H1 (cell line): ENCODE data around the gene GRIK1. TPM values are rescaled to one million over a fixed set of nuclear protein-coding genes. Genes with fewer than 3 reads are reported as not detected.
A peak's percentile ranks its signal among the peaks of the same experiment; 100 is the strongest.

Experiments
- CTCF ChIA-PET: fragments of 300-600 bp; sonication (Branson Sonifier 250); formaldehyde crosslinking; loops from one replicate; lab custom pipeline; 2021; ENCODE audit not compliant: partially characterized antibody; lab: Charles Lee
- POLR2A ChIA-PET: fragments of 300-600 bp; sonication (Branson Sonifier 250); formaldehyde crosslinking; loops from one replicate; lab custom pipeline; 2021; ENCODE audit warnings: inconsistent platforms; ENCODE audit not compliant: partially characterized antibody; lab: Charles Lee
- DNase-seq, 2 experiments: peaks; one replicate each; pipeline versions ENCODE4 v3.0.0 to v3.0.0-alpha.2; 2010 to 2022; ENCODE audit warnings: low spot score in 2 of 2, low read depth in 1 of 2, mixed read lengths in 1 of 2
- FAIRE-seq: peaks from 2 replicates; lab custom pipeline; 2011; peaks lifted over from hg19 to GRCh38; lab: Jason Lieb, UNC
- H2AFZ ChIP-seq: 2 replicates; pipeline ENCODE4 v1.8.1; 2012; ENCODE audit warnings: low read length, inconsistent platforms
- H2AK5ac ChIP-seq: 2 replicates; pipeline ENCODE4 v1.6.1; 2013; ENCODE audit warnings: low read depth, low read length
- H2BK120ac ChIP-seq: replicated peaks from 2 replicates; pipeline ENCODE3; 2013; ENCODE audit warnings: low read depth, low read length, inconsistent platforms
- H2BK12ac ChIP-seq: 2 replicates; pipeline ENCODE4 v1.6.1; 2013; ENCODE audit warnings: low read depth, low read length
- H2BK15ac ChIP-seq: 2 replicates; pipeline ENCODE4 v1.6.1; 2013; ENCODE audit warnings: low read length
- H2BK20ac ChIP-seq: 2 replicates; pipeline ENCODE4 v1.6.1; 2013; ENCODE audit warnings: low read length
- H2BK5ac ChIP-seq: 2 replicates; pipeline ENCODE4 v1.6.1; 2013; ENCODE audit warnings: low read depth, low read length
- H3K14ac ChIP-seq: 2 replicates; pipeline ENCODE4 v1.6.1; 2013; ENCODE audit warnings: inconsistent platforms; ENCODE audit not compliant: insufficient read length
- H3K18ac ChIP-seq: 2 replicates; pipeline ENCODE4 v1.6.1; 2013; ENCODE audit warnings: low read length; ENCODE audit errors: extremely low read depth
- H3K23ac ChIP-seq: 2 replicates; pipeline ENCODE4 v1.6.1; 2013; ENCODE audit warnings: inconsistent platforms; ENCODE audit not compliant: insufficient read length
- H3K23me2 ChIP-seq: 2 replicates; pipeline ENCODE4 v1.6.1; 2013; ENCODE audit warnings: low read depth, low read length
- H3K27ac ChIP-seq: 2 replicates; pipeline ENCODE4 v1.6.1; 2011; ENCODE audit warnings: low read depth, low read length, inconsistent platforms
- H3K27me3 ChIP-seq, 4 experiments: replicated peaks in 1 of 4; 1 replicate in 1 of 4; 2 replicates in 3 of 4; pipeline versions ENCODE4 v1.6.1 to v1.8.1; 2011 to 2013; ENCODE audit warnings: low read length in 3 of 4, mild to moderate bottlenecking in 3 of 4, inconsistent platforms in 2 of 4, mixed read lengths in 2 of 4, moderate library complexity in 1 of 4; ENCODE audit not compliant: control insufficient read depth in 3 of 4, insufficient read depth in 3 of 4; ENCODE audit errors: extremely low read depth in 1 of 4
- H3K36me3 ChIP-seq, 4 experiments: 2 replicates each; pipeline versions ENCODE4 v1.6.1 to v1.8.1; 2011 to 2013; ENCODE audit warnings: mild to moderate bottlenecking in 4 of 4, low read length in 3 of 4, moderate library complexity in 2 of 4, control low read depth in 1 of 4, inconsistent platforms in 1 of 4; ENCODE audit not compliant: insufficient read depth in 4 of 4, control insufficient read depth in 2 of 4
- H3K4ac ChIP-seq: replicated peaks from 2 replicates; pipeline ENCODE3; 2013; ENCODE audit warnings: low read length, low read depth, mixed read lengths, inconsistent platforms; ENCODE audit not compliant: insufficient read length
- H3K4me1 ChIP-seq, 4 experiments: replicated peaks in 1 of 4; 1 replicate in 1 of 4; 2 replicates in 3 of 4; pipeline versions ENCODE4 v1.6.1 to v1.8.1; 2011 to 2013; ENCODE audit warnings: low read length in 3 of 4, inconsistent platforms in 2 of 4, mixed read lengths in 1 of 4; ENCODE audit not compliant: insufficient read depth in 4 of 4, control insufficient read depth in 3 of 4
- H3K4me2 ChIP-seq, 2 experiments: 2 replicates each; pipeline versions ENCODE4 v1.6.1 to v1.8.1; 2011 to 2013; ENCODE audit warnings: low read depth in 2 of 2, low read length in 2 of 2, control low read depth in 1 of 2, inconsistent platforms in 1 of 2, mild to moderate bottlenecking in 1 of 2; ENCODE audit not compliant: insufficient read depth in 1 of 2
- H3K4me3 ChIP-seq, 4 experiments: fragments of 200-600, 300-600 bp in 1 of 4; sonication (generic), shearing (Covaris generic), sonication (Bioruptor Twin) in 1 of 4; 2 replicates each; pipeline versions ENCODE4 v1.5.1 to v1.8.1; 2011 to 2016; ENCODE audit warnings: low read length in 4 of 4, low read depth in 3 of 4, control low read depth in 2 of 4, inconsistent platforms in 2 of 4, mild to moderate bottlenecking in 2 of 4, mixed read lengths in 1 of 4, moderate library complexity in 1 of 4; ENCODE audit not compliant: insufficient read depth in 2 of 4; ENCODE audit errors: extremely low read depth in 1 of 4
- H3K56ac ChIP-seq: replicated peaks from 2 replicates; pipeline ENCODE3; 2013; ENCODE audit warnings: low read depth, mild to moderate bottlenecking, mixed read lengths, low read length, inconsistent platforms; ENCODE audit not compliant: insufficient read length
- H3K79me1 ChIP-seq: 2 replicates; pipeline ENCODE4 v1.6.1; 2013; ENCODE audit warnings: low read depth, low read length, control low read depth
- H3K79me2 ChIP-seq, 2 experiments: 2 replicates each; pipeline versions ENCODE4 v1.6.1 to v1.8.1; 2012 to 2013; ENCODE audit warnings: low read length in 2 of 2, mild to moderate bottlenecking in 2 of 2, inconsistent platforms in 1 of 2; ENCODE audit not compliant: insufficient read depth in 2 of 2, control insufficient read depth in 1 of 2
- H3K9ac ChIP-seq, 4 experiments: replicated peaks in 1 of 4; 1 replicate in 1 of 4; 2 replicates in 3 of 4; pipeline versions ENCODE4 v1.6.1 to v1.8.1; 2011 to 2013; ENCODE audit warnings: low read depth in 3 of 4, low read length in 3 of 4, control low read depth in 2 of 4, mild to moderate bottlenecking in 2 of 4, moderate library complexity in 2 of 4, inconsistent platforms in 1 of 4; ENCODE audit errors: extremely low read depth in 1 of 4
- H3K9me3 ChIP-seq, 2 experiments: 2 replicates each; pipeline versions ENCODE4 v1.6.1 to v1.8.1; 2012 to 2013; ENCODE audit warnings: mild to moderate bottlenecking in 2 of 2, moderate library complexity in 2 of 2, control low read depth in 1 of 2, inconsistent platforms in 1 of 2, low read depth in 1 of 2, low read length in 1 of 2, mixed read lengths in 1 of 2; ENCODE audit not compliant: insufficient read depth in 2 of 2
- H4K20me1 ChIP-seq, 2 experiments: replicated peaks in 1 of 2; 2 replicates each; pipeline versions ENCODE3 to v1.8.1; 2011 to 2013; ENCODE audit warnings: inconsistent platforms in 2 of 2, low read length in 2 of 2, mild to moderate bottlenecking in 1 of 2; ENCODE audit not compliant: insufficient read depth in 2 of 2, control insufficient read depth in 1 of 2
- H4K5ac ChIP-seq: 2 replicates; pipeline ENCODE4 v1.6.1; 2013; ENCODE audit warnings: low read length, low read depth, mixed read lengths, inconsistent platforms; ENCODE audit not compliant: insufficient read length
- H4K8ac ChIP-seq: 2 replicates; pipeline ENCODE4 v1.8.0; 2013; ENCODE audit warnings: mild to moderate bottlenecking, moderate library complexity, low read length, inconsistent platforms; ENCODE audit not compliant: insufficient read depth; ENCODE audit errors: extremely low read depth
- H4K91ac ChIP-seq: replicated peaks from 2 replicates; pipeline ENCODE3; 2013; ENCODE audit warnings: low read length, mixed read lengths, inconsistent platforms; ENCODE audit not compliant: insufficient read length
- KDM5A ChIP-seq: fragments of 200-600 bp; IDR thresholded peaks from 2 replicates; pipeline ENCODE4 v1.7.1; 2012; ENCODE audit warnings: mild to moderate bottlenecking, low read length, inconsistent platforms, mixed read lengths
- MAFK ChIP-seq: IDR thresholded peaks from 2 replicates; pipeline ENCODE4 v1.6.1; 2012; ENCODE audit warnings: low read depth, mild to moderate bottlenecking, improper control_type of control experiment, low read length
- WGBS, 2 experiments: shearing (Covaris generic) in 1 of 2; methylation state at CpG; one replicate each; pipeline versions ENCODE4 v1.1.6 to v1.1.7; 2013 to 2015; ENCODE audit warnings: low lambda C conversion rate in 2 of 2, mixed read lengths in 2 of 2, inconsistent platforms in 1 of 2, low coverage in 1 of 2, missing lambda C conversion rate in 1 of 2; ENCODE audit not compliant: insufficient replicate concordance in 2 of 2, insufficient coverage in 1 of 2, insufficient read length in 1 of 2; ENCODE audit errors: extremely low coverage in 1 of 2, missing lambda C conversion rate in 1 of 2; 5-methylcytosine and 5-hydroxymethylcytosine counted together
- polyA plus RNA-seq, 7 experiments: library from polyadenylated mRNA; depleted of rRNA in 3 of 7; stranded (reverse) in 5 of 7; unstranded in 2 of 7; fragments of >200 nt in 5 of 7; fragments of 200-250 nt in 2 of 7; gene quantifications; 1 replicate in 5 of 7; 2 replicates in 1 of 7; 4 replicates in 1 of 7; pipeline versions ENCODE4 v1.2.1 to v1.2.3, GENCODE V29; 2011 to 2013; ENCODE audit warnings: missing spikeins in 2 of 7, mixed read lengths in 2 of 7
- total RNA-seq: library from RNA; stranded (reverse); fragmentation: NEBNext Ultra II Directional; extraction: Animal tissue kit (Norgen Biotek cat#: 25700); gene quantifications from 2 replicates; pipeline ENCODE4 v1.2.1, GENCODE V29; 2021

GRIK1 gene
- total and polyA plus RNA-seq, 2 of the 8 experiments (the other 6 are each of a cell fraction or from before 2014, with no cell fraction given), result 0.11 to 0.32 TPM

DNA sequence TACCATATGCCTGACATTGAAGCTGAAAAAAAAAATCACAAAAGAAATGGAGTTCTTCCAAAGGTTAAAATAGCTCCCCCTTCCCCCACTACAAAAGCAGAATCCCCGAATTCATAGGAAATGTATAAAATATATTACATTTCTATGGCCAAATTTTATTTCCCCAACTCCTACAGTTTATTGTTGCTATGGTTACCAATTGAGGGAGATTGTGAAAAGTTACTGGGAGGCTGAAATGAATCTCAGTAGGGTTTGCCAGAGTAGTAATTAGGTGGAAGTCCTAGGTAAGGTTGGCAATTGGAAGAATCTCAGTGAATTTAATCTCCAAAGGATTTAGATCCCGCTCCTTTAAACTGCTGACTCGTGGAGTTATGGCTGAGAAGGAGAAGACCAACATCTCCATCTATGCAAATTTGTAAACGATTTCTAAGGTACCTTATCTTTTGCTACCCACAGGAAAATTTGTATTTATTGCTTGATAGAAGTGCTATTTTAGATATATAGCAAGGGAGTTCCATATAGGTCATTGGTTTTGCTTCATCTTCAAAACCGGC, 359.0 kb downstream of the GRIK1 start:
- H2BK20ac ChIP-seq, result no peak overlapping the region
- H3K36me3 ChIP-seq, result no peaks in the 10 kb centered on the region
- H4K5ac ChIP-seq, result no peak overlapping the region
- no peaks in the 10 kb centered on the region for H4K20me1 ChIP-seq
- H2AFZ ChIP-seq, result no peak overlapping the region
- no peak overlapping the region for H2BK15ac ChIP-seq
- no peaks in the 10 kb centered on the region for H3K9me3 ChIP-seq
- no peaks in the 10 kb centered on the region for H3K4me1 ChIP-seq
- no peak overlapping the region for H2AK5ac ChIP-seq
- no peak overlapping the region for H3K14ac ChIP-seq
- no peak overlapping the region for H4K91ac ChIP-seq
- no peak overlapping the region for H3K18ac ChIP-seq
- H3K27me3 ChIP-seq, result no peaks in the 10 kb centered on the region
- H2BK120ac ChIP-seq, result no peak overlapping the region
- H3K79me2 ChIP-seq, result no peaks in the 10 kb centered on the region
- TF ChIP-seq MAFK, result peak; percentile 44; the same call in 1 of the 2 replicates
- TF ChIP-seq KDM5A, result no peak
- H3K27ac ChIP-seq, result no peak overlapping the region
- no peak overlapping the region for H3K4me2 ChIP-seq
- no peak overlapping the region for H3K4ac ChIP-seq
- WGBS, 2 experiments, result 85% methylated on average over 5 of the region's 5 CpGs; no CpG with 5 or more reads in 1 of the 2 experiments
- H3K9ac ChIP-seq, result no peak overlapping the region
- H3K56ac ChIP-seq, result no peak overlapping the region
- no peaks in the 10 kb centered on the region for H3K23me2 ChIP-seq
- no peak overlapping the region for H4K8ac ChIP-seq
- FAIRE-seq (no peak), DNase-seq (no peak)
- CTCF ChIA-PET, result no interaction called here
- H3K23ac ChIP-seq, result no peak overlapping the region
- no peaks in the 10 kb centered on the region for H3K79me1 ChIP-seq
- H2BK5ac ChIP-seq, result no peak overlapping the region
- POLR2A ChIA-PET, result no interaction called here
- H3K4me3 ChIP-seq, result no peak overlapping the region
- no peak overlapping the region for H2BK12ac ChIP-seq
